ENCODE results near the gene MYO10. TPM values are rescaled to one million over a fixed set of nuclear protein-coding genes. Genes with fewer than 3 reads are reported as not detected.

MYO10 gene
- total RNA-seq, 1 donor from 2014 or later: 23.1 TPM

GRCh38 chr5:16855898-16856297, 80.2 kb downstream of the MYO10 start:
- H3K27me3 Mint-ChIP-seq (ENCODE audit: unreplicated experiment): peaks cover 13% of the 10 kb centered on the region
- no peaks in the 10 kb centered on the region for H3K36me3 Mint-ChIP-seq (ENCODE audit: unreplicated experiment)
- H3K9me3 Mint-ChIP-seq (ENCODE audit: unreplicated experiment): peaks cover 19% of the 10 kb centered on the region
- H3K4me1 Mint-ChIP-seq (ENCODE audit: low read depth, unreplicated experiment): peaks cover 49% of the 10 kb centered on the region
- no peak for TF ChIP-seq CTCF (IDR thresholded peaks at IDR 0.05; ENCODE audit: partially characterized antibody, unreplicated experiment)
- DNase-seq: no peak
- H3K4me3 Mint-ChIP-seq (ENCODE audit: unreplicated experiment): peak overlapping the region; percentile 71
- peak overlapping the region; percentile 90 for H3K27ac Mint-ChIP-seq (ENCODE audit: unreplicated experiment)

DNA sequence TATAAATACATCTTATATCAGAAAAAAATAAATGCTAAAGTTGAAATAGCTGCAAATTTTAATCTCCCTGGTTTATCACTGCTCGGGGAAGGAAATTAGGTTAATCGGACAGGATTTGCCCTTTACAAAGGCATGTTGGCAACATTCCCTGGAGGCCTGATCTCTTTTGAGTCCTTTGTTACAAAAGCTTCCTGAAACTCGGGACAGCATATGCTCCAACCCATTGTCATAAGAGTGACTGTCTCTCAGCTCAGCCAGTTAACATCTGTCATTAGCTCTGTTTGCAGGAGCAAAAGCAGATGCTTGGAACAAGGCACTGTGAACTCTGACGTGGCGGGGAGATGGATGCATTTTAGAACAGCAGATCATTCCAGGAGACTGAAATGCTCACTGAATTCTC, 80.6 kb downstream of the MYO10 start:
- H3K36me3 Mint-ChIP-seq (ENCODE audit: unreplicated experiment): no peaks in the 10 kb centered on the region
- H3K27ac Mint-ChIP-seq (ENCODE audit: unreplicated experiment): peak overlapping the region; percentile 90
- H3K4me1 Mint-ChIP-seq (ENCODE audit: low read depth, unreplicated experiment): peaks cover 48% of the 10 kb centered on the region
- DNase-seq: peak; percentile 57
- H3K27me3 Mint-ChIP-seq (ENCODE audit: unreplicated experiment): peaks cover 12% of the 10 kb centered on the region
- H3K4me3 Mint-ChIP-seq (ENCODE audit: unreplicated experiment): peak overlapping the region; percentile 56
- no peak for TF ChIP-seq CTCF (IDR thresholded peaks at IDR 0.05; ENCODE audit: partially characterized antibody, unreplicated experiment)
- H3K9me3 Mint-ChIP-seq (ENCODE audit: unreplicated experiment): peaks cover 19% of the 10 kb centered on the region

DNA sequence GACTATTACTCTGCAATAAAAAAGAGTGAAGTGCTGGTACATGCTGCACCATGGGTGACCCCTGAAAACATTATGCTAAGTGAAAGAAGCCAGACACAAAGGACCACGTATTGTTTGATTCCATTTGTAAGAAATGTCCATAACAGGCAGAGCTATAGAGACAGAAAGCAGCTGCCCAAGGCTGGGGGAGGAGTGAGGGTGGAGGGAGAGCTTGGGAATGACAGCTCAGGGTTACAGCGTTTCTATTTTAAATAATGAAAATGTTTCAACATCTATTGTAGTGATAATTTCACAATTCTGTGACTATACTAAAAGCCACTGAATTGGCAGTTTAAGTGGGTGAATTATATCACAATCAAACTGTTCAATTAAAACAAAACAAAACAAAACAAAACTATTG, 81.7 kb downstream of the MYO10 start:
- Mint-ChIP-seq H3K4me3 (ENCODE audit: unreplicated experiment) (no peak overlapping the region), H3K36me3 (ENCODE audit: unreplicated experiment) (no peaks in the 10 kb centered on the region), H3K27ac (ENCODE audit: unreplicated experiment) (no peak overlapping the region), H3K4me1 (ENCODE audit: low read depth, unreplicated experiment) (peaks cover 41% of the 10 kb centered on the region), H3K27me3 (ENCODE audit: unreplicated experiment) (peaks cover 12% of the 10 kb centered on the region), H3K9me3 (ENCODE audit: unreplicated experiment) (peaks cover 19% of the 10 kb centered on the region)
- no peak for DNase-seq
- TF ChIP-seq CTCF (IDR thresholded peaks at IDR 0.05; ENCODE audit: partially characterized antibody, unreplicated experiment): no peak

GRCh38 chr5:16853518-16853917, 82.6 kb downstream of the MYO10 start:
- peaks cover 12% of the 10 kb centered on the region for H3K27me3 Mint-ChIP-seq (ENCODE audit: unreplicated experiment)
- peak overlapping the region; percentile 79 for H3K27ac Mint-ChIP-seq (ENCODE audit: unreplicated experiment)
- peaks cover 41% of the 10 kb centered on the region for H3K4me1 Mint-ChIP-seq (ENCODE audit: low read depth, unreplicated experiment)
- peaks cover 19% of the 10 kb centered on the region for H3K9me3 Mint-ChIP-seq (ENCODE audit: unreplicated experiment)
- no peak for DNase-seq
- no peak for TF ChIP-seq CTCF (IDR thresholded peaks at IDR 0.05; ENCODE audit: partially characterized antibody, unreplicated experiment)
- H3K4me3 Mint-ChIP-seq (ENCODE audit: unreplicated experiment): peak overlapping the region; percentile 23
- H3K36me3 Mint-ChIP-seq (ENCODE audit: unreplicated experiment): no peaks in the 10 kb centered on the region

DNA sequence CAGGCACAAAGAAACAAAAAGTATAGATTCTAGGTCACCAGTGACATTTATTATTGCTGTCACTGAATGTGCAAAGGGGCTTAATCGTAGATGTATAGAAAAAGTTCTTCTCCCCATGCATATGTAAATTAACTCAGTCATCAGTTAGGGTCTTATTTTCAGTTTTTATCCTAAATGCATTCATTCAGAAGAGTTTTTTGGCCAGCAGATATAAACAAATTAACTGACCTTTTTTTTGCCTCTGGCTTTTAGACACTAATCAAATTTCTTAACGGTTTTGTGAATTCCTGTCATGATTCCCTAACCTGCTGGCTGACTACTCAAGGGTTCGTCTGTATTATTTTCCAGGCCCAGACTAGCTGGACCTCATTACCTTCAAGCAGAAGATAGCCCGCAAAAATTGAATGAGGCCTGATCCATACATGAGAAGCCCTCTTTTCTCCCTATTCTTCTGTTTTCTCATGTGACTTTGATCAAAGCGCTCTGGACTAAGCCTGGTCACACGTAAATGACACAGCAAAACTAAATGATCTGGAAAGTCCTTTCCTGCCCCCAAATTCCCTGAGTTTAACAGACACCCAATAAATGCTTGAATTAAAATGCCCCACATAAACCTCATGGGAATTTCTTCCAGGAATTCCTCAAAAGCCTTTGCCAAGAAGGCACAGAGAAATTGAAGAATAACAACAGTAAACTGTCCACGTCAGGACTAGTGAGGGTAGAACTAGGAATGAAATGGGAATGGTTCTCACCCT, 83.7 kb downstream of the MYO10 start:
- no peak overlapping the region for H3K4me3 Mint-ChIP-seq (ENCODE audit: unreplicated experiment)
- H3K9me3 Mint-ChIP-seq (ENCODE audit: unreplicated experiment): peaks cover 14% of the 10 kb centered on the region
- TF ChIP-seq CTCF (IDR thresholded peaks at IDR 0.05; ENCODE audit: partially characterized antibody, unreplicated experiment): no peak
- DNase-seq: no peak
- peaks cover 38% of the 10 kb centered on the region for H3K4me1 Mint-ChIP-seq (ENCODE audit: low read depth, unreplicated experiment)
- H3K27me3 Mint-ChIP-seq (ENCODE audit: unreplicated experiment): peaks cover 12% of the 10 kb centered on the region
- no peaks in the 10 kb centered on the region for H3K36me3 Mint-ChIP-seq (ENCODE audit: unreplicated experiment)
- peak overlapping the region; percentile 38 for H3K27ac Mint-ChIP-seq (ENCODE audit: unreplicated experiment)

Data from glutamatergic neuron (in vitro differentiated cells).